ENCODE measurements around the gene RICTOR. TPM values are rescaled to one million over a fixed set of nuclear protein-coding genes. Genes with fewer than 3 reads are reported as not detected.

RICTOR gene
- total RNA-seq, 1 experiment from 2014 or later = 25.7 TPM

GRCh38 chr5:39006650-39007049 is 67.5 kb downstream of the RICTOR start:
- DNase-seq = no peak
- Mint-ChIP-seq H3K27ac (ENCODE audit: unreplicated experiment) (no peak overlapping the region), H3K27me3 (ENCODE audit: insufficient read depth, unreplicated experiment) (no peaks in the 10 kb centered on the region), H3K36me3 (ENCODE audit: insufficient read depth, unreplicated experiment) (peaks cover 18% of the 10 kb centered on the region), H3K4me1 (ENCODE audit: low read depth, unreplicated experiment) (no peaks in the 10 kb centered on the region), H3K4me3 (ENCODE audit: unreplicated experiment) (no peak overlapping the region), H3K9me3 (ENCODE audit: unreplicated experiment) (peaks cover 10% of the 10 kb centered on the region)
- Histone ChIP-seq H3K36me3 (ENCODE audit: control insufficient read depth, insufficient read depth, low read length) (peaks cover 4% of the 10 kb centered on the region; the same call in 1 of the 2 replicates), H3K9me3 (peaks cover 9% of the 10 kb centered on the region), H3K4me1 (no peaks in the 10 kb centered on the region), H3K4me3 (ENCODE audit: low read depth, low read length) (no peak overlapping the region), H3K27me3 (replicated peaks; ENCODE audit: control insufficient read depth, insufficient read depth, low read length) (no peaks in the 10 kb centered on the region)
- ChIA-PET CTCF (interaction anchor here (2.1 kb wide), 1 partner anchor 74 kb away, joined by 9 read pairs; no protein-coding TSS in a partner anchor), POLR2A (no interaction called here)
- intact Hi-C loops (cut with micrococcal nuclease; ENCODE audit: unreplicated experiment) = loop anchor here (5.0 kb wide), 1 partner anchor 276 kb away; no protein-coding TSS in a partner anchor
- TF ChIP-seq, protein P1, sequence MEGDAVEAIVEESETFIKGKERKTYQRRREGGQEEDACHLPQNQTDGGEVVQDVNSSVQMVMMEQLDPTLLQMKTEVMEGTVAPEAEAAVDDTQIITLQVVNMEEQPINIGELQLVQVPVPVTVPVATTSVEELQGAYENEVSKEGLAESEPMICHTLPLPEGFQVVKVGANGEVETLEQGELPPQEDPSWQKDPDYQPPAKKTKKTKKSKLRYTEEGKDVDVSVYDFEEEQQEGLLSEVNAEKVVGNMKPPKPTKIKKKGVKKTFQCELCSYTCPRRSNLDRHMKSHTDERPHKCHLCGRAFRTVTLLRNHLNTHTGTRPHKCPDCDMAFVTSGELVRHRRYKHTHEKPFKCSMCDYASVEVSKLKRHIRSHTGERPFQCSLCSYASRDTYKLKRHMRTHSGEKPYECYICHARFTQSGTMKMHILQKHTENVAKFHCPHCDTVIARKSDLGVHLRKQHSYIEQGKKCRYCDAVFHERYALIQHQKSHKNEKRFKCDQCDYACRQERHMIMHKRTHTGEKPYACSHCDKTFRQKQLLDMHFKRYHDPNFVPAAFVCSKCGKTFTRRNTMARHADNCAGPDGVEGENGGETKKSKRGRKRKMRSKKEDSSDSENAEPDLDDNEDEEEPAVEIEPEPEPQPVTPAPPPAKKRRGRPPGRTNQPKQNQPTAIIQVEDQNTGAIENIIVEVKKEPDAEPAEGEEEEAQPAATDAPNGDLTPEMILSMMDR (IDR thresholded peaks at IDR 0.05; ENCODE audit: insufficient read depth in 1 of 2, low read depth in 1 of 2, low read length in 1 of 2, severe bottlenecking in 1 of 2, unreplicated experiment in 1 of 2) = no peak
- no TSS peak for BruUV-seq (replicated peaks)

- POLR2A ChIA-PET = no interaction called here
- no TSS peak for BruUV-seq (replicated peaks)
- intact Hi-C loops (cut with micrococcal nuclease; ENCODE audit: unreplicated experiment) = loop anchor here (1.0 to 5.0 kb wide), 2 partner anchors 75 to 277 kb away; no protein-coding TSS in a partner anchor
- Histone ChIP-seq H3K4me3 (ENCODE audit: low read depth, low read length) (no peak overlapping the region), H3K36me3 (ENCODE audit: control insufficient read depth, insufficient read depth, low read length) (no peaks in the 10 kb centered on the region), H3K4me1 (no peaks in the 10 kb centered on the region), H3K27me3 (replicated peaks; ENCODE audit: control insufficient read depth, insufficient read depth, low read length) (no peaks in the 10 kb centered on the region), H3K9me3 (no peaks in the 10 kb centered on the region)
- TF ChIP-seq, protein P1 (IDR thresholded peaks at IDR 0.05; ENCODE audit: insufficient read depth in 1 of 2, low read depth in 1 of 2, low read length in 1 of 2, severe bottlenecking in 1 of 2, unreplicated experiment in 1 of 2) = peak in 1 of 2 experiments; percentile 49
- peak in 1 of 2 experiments; percentile 12 for DNase-seq
- H3K4me3 Mint-ChIP-seq (ENCODE audit: unreplicated experiment) = no peak overlapping the region
- H3K27ac Mint-ChIP-seq (ENCODE audit: unreplicated experiment) = no peak overlapping the region
- H3K27me3 Mint-ChIP-seq (ENCODE audit: insufficient read depth, unreplicated experiment) = no peaks in the 10 kb centered on the region
- CTCF ChIA-PET = interaction anchor here (0.5 to 2.1 kb wide), 3 partner anchors 10 to 75 kb away, joined by 3 to 9 read pairs (median 3); no protein-coding TSS in a partner anchor
- H3K4me1 Mint-ChIP-seq (ENCODE audit: low read depth, unreplicated experiment) = no peaks in the 10 kb centered on the region
- peaks cover 9% of the 10 kb centered on the region for H3K36me3 Mint-ChIP-seq (ENCODE audit: insufficient read depth, unreplicated experiment)
- peaks cover 9% of the 10 kb centered on the region for H3K9me3 Mint-ChIP-seq (ENCODE audit: unreplicated experiment)
Observed at GRCh38 chr5:39005566-39006232, 68.5 kb downstream of the RICTOR start.

- TF ChIP-seq, protein P1 (IDR thresholded peaks at IDR 0.05; ENCODE audit: insufficient read depth in 1 of 2, low read depth in 1 of 2, low read length in 1 of 2, severe bottlenecking in 1 of 2, unreplicated experiment in 1 of 2) = no peak
- H3K4me3 ChIP-seq (ENCODE audit: low read depth, low read length) = no peak overlapping the region
- Mint-ChIP-seq H3K4me3 (ENCODE audit: unreplicated experiment) (no peak overlapping the region), H3K9me3 (ENCODE audit: unreplicated experiment) (peaks cover 17% of the 10 kb centered on the region), H3K36me3 (ENCODE audit: insufficient read depth, unreplicated experiment) (peaks cover 6% of the 10 kb centered on the region), H3K27me3 (ENCODE audit: insufficient read depth, unreplicated experiment) (no peaks in the 10 kb centered on the region), H3K27ac (ENCODE audit: unreplicated experiment) (no peak overlapping the region), H3K4me1 (ENCODE audit: low read depth, unreplicated experiment) (no peaks in the 10 kb centered on the region)
- no TSS peak for BruUV-seq (replicated peaks)
- H3K36me3 ChIP-seq (ENCODE audit: control insufficient read depth, insufficient read depth, low read length) = no peaks in the 10 kb centered on the region
- intact Hi-C loops (cut with micrococcal nuclease; ENCODE audit: unreplicated experiment) = no loop called here
- DNase-seq = no peak
- CTCF ChIA-PET = interaction anchor here (1.1 kb wide), 1 partner anchor 79 kb away, joined by 5 read pairs; no protein-coding TSS in a partner anchor
- H3K9me3 ChIP-seq = no peaks in the 10 kb centered on the region; the same call in 1 of the 2 replicates
- H3K4me1 ChIP-seq = no peaks in the 10 kb centered on the region
- H3K27me3 ChIP-seq (replicated peaks; ENCODE audit: control insufficient read depth, insufficient read depth, low read length) = no peaks in the 10 kb centered on the region
- POLR2A ChIA-PET = no interaction called here
Observed at GRCh38 chr5:39001683-39002082, 72.5 kb downstream of the RICTOR start.

Measured in Caco-2 (cell line).